ENCODE data around the gene BRAT1.

GRCh38 chr7:2570021-2570420, 14.7 kb upstream of the BRAT1 start:
- no peak for TF ChIP-seq CTCF (conservative IDR thresholded peaks at IDR 0.05)
- no peak for TF ChIP-seq EZH2 (IDR thresholded peaks at IDR 0.05; ENCODE audit: low read depth)
